Measurements from ENCODE around the gene RPL4.

DNA sequence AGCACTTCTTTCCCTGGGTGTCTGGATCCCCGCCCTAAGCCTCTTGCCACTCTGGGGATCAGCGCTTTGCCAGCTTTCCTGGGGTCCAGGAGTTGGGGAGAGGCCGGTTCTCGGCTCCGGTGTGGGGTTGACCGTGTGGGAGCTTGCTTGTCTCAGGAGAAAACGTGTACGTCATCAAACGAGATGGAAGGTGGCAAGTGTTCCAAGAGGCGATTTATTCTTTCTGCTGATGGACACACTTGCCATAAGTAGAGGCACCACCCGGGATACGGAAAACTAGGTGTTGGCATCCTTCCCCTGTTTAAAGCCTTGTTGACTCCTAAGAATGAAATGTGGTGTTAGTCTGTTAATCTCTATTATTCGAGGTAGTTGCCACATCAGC lies 766 bp upstream of the RPL4 start:
- TF ChIP-seq ZFP3 (CRISPR knock-in tag; IDR thresholded peaks at IDR 0.05) (no peak), GLIS3 (CRISPR knock-in tag; IDR thresholded peaks at IDR 0.05) (no peak), PATZ1 (CRISPR knock-in tag; IDR thresholded peaks at IDR 0.05; ENCODE audit: borderline replicate concordance) (no peak), ZFP30 (CRISPR knock-in tag; IDR thresholded peaks at IDR 0.05) (no peak), BACH2 (CRISPR knock-in tag; IDR thresholded peaks at IDR 0.05; ENCODE audit: borderline replicate concordance) (no peak), ESRRG (CRISPR knock-in tag; IDR thresholded peaks at IDR 0.05) (no peak), ZNF565 (CRISPR knock-in tag; conservative IDR thresholded peaks at IDR 0.05; ENCODE audit: low read depth) (no peak), RARB (CRISPR knock-in tag; IDR thresholded peaks at IDR 0.05) (no peak), ZNF8 (CRISPR knock-in tag; IDR thresholded peaks at IDR 0.05) (no peak)
